HG02642 (cell line): Measurements from ENCODE around the gene CAMTA1.

Experiments
- ATAC-seq: cut with Tn5 transposase; IDR thresholded peaks from one replicate; pipeline ENCODE4 v1.9.1; 2021; ENCODE audit warnings: mild to moderate bottlenecking; ENCODE audit not compliant: unreplicated experiment, poor library complexity

The CAMTA1 gene

GRCh38 chr1:7460807-7461206 lies 675.6 kb downstream of the CAMTA1 start:
- no peak for ATAC-seq

GRCh38 chr1:7462617-7463016 lies 677.4 kb downstream of the CAMTA1 start:
- ATAC-seq = no peak

GRCh38 chr1:7463526-7463925 lies 678.3 kb downstream of the CAMTA1 start:
- ATAC-seq = no peak

GRCh38 chr1:7464736-7465135 lies 679.5 kb downstream of the CAMTA1 start:
- ATAC-seq = no peak

GRCh38 chr1:7467476-7468175 lies 682.4 kb downstream of the CAMTA1 start:
- ATAC-seq = no peak

GRCh38 chr1:7468248-7468647 lies 683.0 kb downstream of the CAMTA1 start:
- no peak for ATAC-seq

GRCh38 chr1:7469255-7469938 lies 684.1 kb downstream of the CAMTA1 start:
- no peak for ATAC-seq

- no peak for ATAC-seq
Measured at GRCh38 chr1:7470904-7471638, 685.8 kb downstream of the CAMTA1 start.

- no peak for ATAC-seq
Measured at GRCh38 chr1:7471836-7472235, 686.6 kb downstream of the CAMTA1 start.

GRCh38 chr1:7473223-7474142 lies 688.2 kb downstream of the CAMTA1 start:
- no peak for ATAC-seq

- ATAC-seq = no peak
Measured at GRCh38 chr1:7474143-7474490, 688.9 kb downstream of the CAMTA1 start.

- ATAC-seq = no peak
Measured at GRCh38 chr1:7474786-7475502, 689.7 kb downstream of the CAMTA1 start.

GRCh38 chr1:7475691-7476090 lies 690.4 kb downstream of the CAMTA1 start:
- no peak for ATAC-seq

GRCh38 chr1:7476402-7476801 lies 691.1 kb downstream of the CAMTA1 start:
- no peak for ATAC-seq

- no peak for ATAC-seq
Measured at GRCh38 chr1:7476861-7477547, 691.8 kb downstream of the CAMTA1 start.

- no peak for ATAC-seq
Measured at GRCh38 chr1:7477593-7477992, 692.3 kb downstream of the CAMTA1 start.

GRCh38 chr1:7478142-7478790 lies 693.0 kb downstream of the CAMTA1 start:
- ATAC-seq = no peak

GRCh38 chr1:7478809-7479499 lies 693.7 kb downstream of the CAMTA1 start:
- no peak for ATAC-seq
